WERI-Rb-1 (cell line): ENCODE measurements around the gene TICAM2.

Source experiments
- DNase-seq: peaks from one replicate; pipeline ENCODE4 v3.0.0-alpha.2; 2020
- H3K27ac ChIP-seq: fragments of 250-450 bp; sonication (Bioruptor Pico); 2 replicates; pipeline ENCODE4 v1.5.1; 2020; ENCODE audit warnings: mild to moderate bottlenecking, moderate library complexity
- H3K27me3 ChIP-seq: fragments of 250-450 bp; sonication (Bioruptor Pico); 2 replicates; pipeline ENCODE4 v1.5.1; 2021; ENCODE audit warnings: mild to moderate bottlenecking, low read depth, moderate library complexity; ENCODE audit not compliant: insufficient read depth, severe bottlenecking
- H3K36me3 ChIP-seq: fragments of 250-450 bp; sonication (Bioruptor Pico); 2 replicates; pipeline ENCODE4 v1.5.1; 2020; ENCODE audit warnings: mild to moderate bottlenecking, moderate library complexity
- H3K4me3 ChIP-seq: 2 replicates; pipeline ENCODE4 v1.5.1; 2011; ENCODE audit warnings: low read depth, mild to moderate bottlenecking, control low read depth, low read length
- H3K9me3 ChIP-seq: fragments of 250-450 bp; sonication (Bioruptor Pico); 2 replicates; pipeline ENCODE4 v1.5.1; 2021; ENCODE audit warnings: mild to moderate bottlenecking, moderate library complexity; ENCODE audit not compliant: severe bottlenecking
- TF ChIP-seq, protein P1 (sequence below): IDR thresholded peaks from 2 replicates; pipeline ENCODE4 v1.5.1; 2011; ENCODE audit warnings: low read depth, mild to moderate bottlenecking, control low read depth, inconsistent platforms, low read length

Gene TICAM2

DNA sequence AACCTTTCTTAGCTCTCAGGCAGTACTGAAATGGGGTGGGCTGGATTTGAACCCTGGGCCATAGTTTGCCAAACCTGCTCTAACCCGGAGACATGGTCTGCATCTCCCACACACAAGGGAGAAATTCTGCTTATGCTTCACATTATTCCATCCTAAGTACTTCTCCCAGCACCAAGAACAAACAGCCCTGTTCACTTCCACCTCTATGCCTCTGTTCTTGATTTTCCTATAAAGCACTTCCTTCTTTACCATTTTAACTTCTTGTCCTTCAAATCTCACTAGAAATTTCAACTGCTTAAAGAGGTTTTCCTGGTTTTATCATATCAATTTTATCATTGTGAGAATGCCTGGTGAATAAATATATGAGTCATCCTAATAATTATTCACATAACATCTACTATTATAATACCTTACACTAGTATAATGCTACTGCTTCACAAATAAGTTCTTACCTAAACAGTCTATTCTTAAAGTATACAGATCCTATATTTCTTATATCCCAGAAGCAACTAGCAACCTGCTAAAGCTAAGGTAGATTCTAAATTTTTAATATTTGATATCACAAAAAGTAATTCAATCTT, 70.4 kb downstream of the TICAM2 start:
- no peak for DNase-seq
- Histone ChIP-seq H3K27me3 (no peaks in the 10 kb centered on the region), H3K36me3 (peaks cover 33% of the 10 kb centered on the region), H3K4me3 (no peak overlapping the region), H3K9me3 (no peaks in the 10 kb centered on the region), H3K27ac (no peak overlapping the region)
- TF ChIP-seq, protein P1, sequence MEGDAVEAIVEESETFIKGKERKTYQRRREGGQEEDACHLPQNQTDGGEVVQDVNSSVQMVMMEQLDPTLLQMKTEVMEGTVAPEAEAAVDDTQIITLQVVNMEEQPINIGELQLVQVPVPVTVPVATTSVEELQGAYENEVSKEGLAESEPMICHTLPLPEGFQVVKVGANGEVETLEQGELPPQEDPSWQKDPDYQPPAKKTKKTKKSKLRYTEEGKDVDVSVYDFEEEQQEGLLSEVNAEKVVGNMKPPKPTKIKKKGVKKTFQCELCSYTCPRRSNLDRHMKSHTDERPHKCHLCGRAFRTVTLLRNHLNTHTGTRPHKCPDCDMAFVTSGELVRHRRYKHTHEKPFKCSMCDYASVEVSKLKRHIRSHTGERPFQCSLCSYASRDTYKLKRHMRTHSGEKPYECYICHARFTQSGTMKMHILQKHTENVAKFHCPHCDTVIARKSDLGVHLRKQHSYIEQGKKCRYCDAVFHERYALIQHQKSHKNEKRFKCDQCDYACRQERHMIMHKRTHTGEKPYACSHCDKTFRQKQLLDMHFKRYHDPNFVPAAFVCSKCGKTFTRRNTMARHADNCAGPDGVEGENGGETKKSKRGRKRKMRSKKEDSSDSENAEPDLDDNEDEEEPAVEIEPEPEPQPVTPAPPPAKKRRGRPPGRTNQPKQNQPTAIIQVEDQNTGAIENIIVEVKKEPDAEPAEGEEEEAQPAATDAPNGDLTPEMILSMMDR: no peak

DNA sequence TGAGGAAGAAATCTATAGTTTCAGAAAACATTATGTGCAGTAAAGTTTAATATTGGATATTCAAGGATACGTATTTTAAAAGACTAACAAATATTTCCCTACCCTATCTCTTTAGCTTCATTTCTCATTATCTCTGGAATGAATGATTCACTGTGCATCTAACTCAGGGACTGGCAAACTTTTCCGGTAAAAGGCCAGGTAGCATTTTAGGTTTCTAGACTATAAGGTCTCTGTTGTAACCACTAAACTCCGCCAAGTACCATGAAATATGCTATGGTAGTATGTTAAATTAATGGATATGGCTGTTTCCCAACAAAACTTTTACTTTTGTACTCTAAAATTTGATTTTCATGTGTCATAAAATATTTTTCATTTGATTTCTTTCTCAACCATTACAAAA, 70.9 kb downstream of the TICAM2 start:
- Histone ChIP-seq H3K36me3 (peaks cover 30% of the 10 kb centered on the region), H3K9me3 (no peaks in the 10 kb centered on the region), H3K4me3 (no peak overlapping the region), H3K27ac (no peak overlapping the region), H3K27me3 (no peaks in the 10 kb centered on the region)
- TF ChIP-seq, protein P1: no peak
- no peak for DNase-seq

DNA sequence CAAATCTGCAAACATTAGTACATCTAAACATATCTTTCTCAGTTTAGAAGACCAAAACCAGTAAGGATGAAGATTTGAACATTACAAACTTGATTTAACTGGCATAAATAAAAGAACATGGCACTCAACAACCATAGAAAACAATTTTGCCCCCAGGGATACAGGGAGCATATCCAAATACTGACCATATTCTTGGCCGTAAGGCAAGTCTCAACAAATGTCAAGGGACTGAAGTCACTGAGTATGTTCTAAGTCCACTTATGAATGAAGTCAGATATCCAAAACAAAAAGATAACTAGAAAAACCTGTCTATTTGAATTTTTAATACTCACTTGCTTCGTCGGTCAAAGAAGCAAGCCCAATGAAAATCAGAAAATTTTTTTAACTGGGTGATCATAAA, 71.9 kb downstream of the TICAM2 start:
- Histone ChIP-seq H3K27me3 (no peaks in the 10 kb centered on the region), H3K4me3 (no peak overlapping the region), H3K36me3 (peaks cover 25% of the 10 kb centered on the region), H3K27ac (no peak overlapping the region), H3K9me3 (no peaks in the 10 kb centered on the region)
- TF ChIP-seq, protein P1: no peak
- no peak for DNase-seq
